H9 (cell line): ENCODE data around the gene CTPS2. TPM values are rescaled to one million over a fixed set of nuclear protein-coding genes. Genes with fewer than 3 reads are reported as not detected.

Source experiments
- DNase-seq: peaks from one replicate; pipeline ENCODE4 v3.0.0-alpha.2; 2017
- H2AFZ ChIP-seq: one replicate; pipeline ENCODE4 v1.6.1; 2013; ENCODE audit warnings: mild to moderate bottlenecking, low read length, control low read depth, moderate library complexity
- H2AK5ac ChIP-seq: 2 replicates; pipeline ENCODE4 v1.6.1; 2013; ENCODE audit warnings: low read length, control low read depth, mixed read lengths; ENCODE audit not compliant: insufficient read length
- H2BK120ac ChIP-seq: one replicate; pipeline ENCODE4 v1.6.1; 2013; ENCODE audit warnings: low read depth, mild to moderate bottlenecking, low read length, control low read depth, inconsistent platforms; ENCODE audit not compliant: poor library complexity, severe bottlenecking
- H2BK12ac ChIP-seq: 2 replicates; pipeline ENCODE4 v1.6.1; 2013; ENCODE audit warnings: low read length, control low read depth, mixed read lengths, low read depth; ENCODE audit not compliant: insufficient read length
- H2BK15ac ChIP-seq: 2 replicates; pipeline ENCODE4 v1.6.1; 2013; ENCODE audit warnings: low read depth, low read length, control low read depth
- H2BK20ac ChIP-seq: one replicate; pipeline ENCODE4 v1.6.1; 2013; ENCODE audit warnings: low read depth, mild to moderate bottlenecking, low read length, control low read depth, inconsistent platforms; ENCODE audit not compliant: poor library complexity, severe bottlenecking
- H2BK5ac ChIP-seq: 2 replicates; pipeline ENCODE4 v1.6.1; 2013; ENCODE audit warnings: low read length, control low read depth, mixed read lengths; ENCODE audit not compliant: insufficient read length
- H3K14ac ChIP-seq: 2 replicates; pipeline ENCODE4 v1.6.1; 2013; ENCODE audit warnings: low read length, control low read depth; ENCODE audit not compliant: insufficient read depth
- H3K18ac ChIP-seq: 2 replicates; pipeline ENCODE4 v1.6.1; 2013; ENCODE audit warnings: low read depth, mild to moderate bottlenecking, mixed read lengths, low read length, control low read depth; ENCODE audit not compliant: insufficient read length
- H3K23ac ChIP-seq: 2 replicates; pipeline ENCODE4 v1.6.1; 2013; ENCODE audit warnings: low read length, control low read depth, mixed read lengths, low read depth; ENCODE audit not compliant: insufficient read length
- H3K23me2 ChIP-seq: 2 replicates; pipeline ENCODE4 v1.6.1; 2013; ENCODE audit warnings: low read depth, mild to moderate bottlenecking, mixed read lengths, low read length, control low read depth; ENCODE audit not compliant: insufficient read length, poor library complexity, severe bottlenecking
- H3K27ac ChIP-seq: 2 replicates; pipeline ENCODE4 v1.5.1; 2013; ENCODE audit warnings: low read length, control low read depth, mixed read lengths, low read depth; ENCODE audit not compliant: insufficient read length
- H3K27me3 ChIP-seq: 2 replicates; pipeline ENCODE4 v1.6.1; 2013; ENCODE audit warnings: low read length, control low read depth, inconsistent platforms; ENCODE audit not compliant: insufficient read depth
- H3K4ac ChIP-seq: 2 replicates; pipeline ENCODE4 v1.6.1; 2013; ENCODE audit warnings: low read depth, mild to moderate bottlenecking, control low read depth, inconsistent platforms, low read length, moderate library complexity
- H3K4me1 ChIP-seq: 2 replicates; pipeline ENCODE4 v1.6.1; 2013; ENCODE audit warnings: low read length, control low read depth, inconsistent platforms; ENCODE audit not compliant: insufficient read depth
- H3K4me2 ChIP-seq: 2 replicates; pipeline ENCODE4 v1.6.1; 2013; ENCODE audit warnings: low read length, control low read depth, mixed read lengths; ENCODE audit not compliant: insufficient read length, insufficient read depth
- H3K56ac ChIP-seq: 2 replicates; pipeline ENCODE4 v1.6.1; 2013; ENCODE audit warnings: low read depth, mild to moderate bottlenecking, mixed read lengths, low read length, control low read depth; ENCODE audit not compliant: insufficient read length
- H3K79me1 ChIP-seq: 2 replicates; pipeline ENCODE4 v1.6.1; 2013; ENCODE audit warnings: low read depth, mild to moderate bottlenecking, moderate library complexity, low read length, control low read depth, inconsistent platforms; ENCODE audit not compliant: insufficient read depth, poor library complexity, severe bottlenecking
- H3K79me2 ChIP-seq: 2 replicates; pipeline ENCODE4 v1.6.1; 2013; ENCODE audit warnings: low read length, control low read depth, inconsistent platforms; ENCODE audit not compliant: insufficient read depth
- H3K9ac ChIP-seq: 2 replicates; pipeline ENCODE4 v1.6.1; 2013; ENCODE audit warnings: low read length, control low read depth, mixed read lengths; ENCODE audit not compliant: insufficient read length; ENCODE audit errors: extremely low read depth
- H3K9me3 ChIP-seq: one replicate; pipeline ENCODE4 v1.6.1; 2013; ENCODE audit warnings: low read depth, low read length, inconsistent platforms; ENCODE audit not compliant: control insufficient read depth
- H3T11ph ChIP-seq: one replicate; pipeline ENCODE4 v1.6.1; 2013; ENCODE audit warnings: mild to moderate bottlenecking, low read length, control low read depth, inconsistent platforms
- H4K20me1 ChIP-seq: one replicate; pipeline ENCODE4 v1.6.1; 2013; ENCODE audit not compliant: control insufficient read depth, insufficient read length, insufficient read depth
- H4K5ac ChIP-seq: 2 replicates; pipeline ENCODE4 v1.6.1; 2013; ENCODE audit warnings: low read depth, mild to moderate bottlenecking, mixed read lengths, low read length, control low read depth; ENCODE audit not compliant: insufficient read length
- H4K8ac ChIP-seq: replicated peaks from 2 replicates; pipeline ENCODE4 v1.6.1; 2013; ENCODE audit warnings: low read length, control low read depth, mixed read lengths, low read depth; ENCODE audit not compliant: insufficient read length
- H4K91ac ChIP-seq: 2 replicates; pipeline ENCODE4 v1.6.1; 2013; ENCODE audit warnings: low read depth, mild to moderate bottlenecking, moderate library complexity, mixed read lengths, low read length, control low read depth; ENCODE audit not compliant: insufficient read length
- H3K27ac Mint-ChIP-seq, 3 experiments: 2 replicates in 2 of 3; 3 replicates in 1 of 3; pipeline ENCODE4 v1.8.0; 2020 to 2021; ENCODE audit warnings: mixed read lengths in 3 of 3, mild to moderate bottlenecking in 1 of 3, moderate library complexity in 1 of 3
- H3K27me3 Mint-ChIP-seq: 2 replicates; pipeline ENCODE4 v1.8.0; 2021; ENCODE audit warnings: low read depth, mild to moderate bottlenecking, moderate library complexity, mixed read lengths
- H3K36me3 Mint-ChIP-seq, 3 experiments: 2 replicates in 2 of 3; 3 replicates in 1 of 3; pipeline ENCODE4 v1.8.0; 2020 to 2021; ENCODE audit warnings: low read depth in 3 of 3, mixed read lengths in 3 of 3; ENCODE audit not compliant: insufficient read depth in 1 of 3
- H3K4me1 Mint-ChIP-seq, 2 experiments: 2 replicates each; pipeline ENCODE4 v1.8.0; 2020; ENCODE audit warnings: mixed read lengths in 2 of 2
- H3K4me3 Mint-ChIP-seq, 2 experiments: 2 replicates in 1 of 2; 3 replicates in 1 of 2; pipeline ENCODE4 v1.8.0; 2020 to 2021; ENCODE audit warnings: mild to moderate bottlenecking in 2 of 2, mixed read lengths in 2 of 2, moderate library complexity in 1 of 2
- H3K9me3 Mint-ChIP-seq, 2 experiments: 2 replicates in 1 of 2; 3 replicates in 1 of 2; pipeline ENCODE4 v1.8.0; 2020; ENCODE audit warnings: mild to moderate bottlenecking in 2 of 2, mixed read lengths in 2 of 2, moderate library complexity in 1 of 2
- WGBS: extraction: QIAGEN DNeasy Blood & Tissue Kit; methylation state at CpG from one replicate; pipeline ENCODE4 v1.1.7; 2013; ENCODE audit warnings: missing lambda C conversion rate, low lambda C conversion rate, mixed read lengths; ENCODE audit not compliant: insufficient read length; ENCODE audit errors: extremely low coverage; 5-methylcytosine and 5-hydroxymethylcytosine counted together
- total RNA-seq: library from RNA; stranded (reverse); gene quantifications from 2 replicates; pipeline ENCODE4 v1.2.1, GENCODE V29; 2021
- TF ChIP-seq, protein P1 (sequence below): fragments of 200-600 bp; sonication (generic); conservative IDR thresholded peaks from 3 replicates; pipeline ENCODE4 v1.8.0; 2021; ENCODE audit warnings: antibody characterized with exemption, mild to moderate bottlenecking

The CTPS2 gene
- total RNA-seq, 1 experiment from 2014 or later, result 69.7 TPM

DNA sequence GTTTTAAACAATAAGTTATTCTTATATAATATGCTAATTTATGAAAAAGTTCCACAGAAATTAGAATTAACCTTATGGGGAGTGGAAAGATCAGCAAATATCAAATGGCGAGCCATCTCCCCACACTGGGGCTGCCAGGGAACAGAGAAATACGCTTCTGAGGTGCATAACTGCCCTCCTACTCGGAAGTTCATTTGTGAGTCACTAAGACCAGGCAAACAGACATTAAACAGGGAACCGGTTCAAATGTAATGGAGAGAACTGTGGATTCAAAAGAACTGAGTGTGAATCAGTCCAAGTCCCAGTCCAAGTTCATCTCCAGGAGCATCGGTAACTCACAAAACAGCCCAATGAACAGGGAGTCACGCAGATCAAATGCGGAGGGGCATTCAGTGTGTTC, 73.9 kb downstream of the CTPS2 start:
- H4K8ac ChIP-seq, result no peak overlapping the region
- no peaks in the 10 kb centered on the region for H3K9me3 ChIP-seq
- no peak overlapping the region for H3K4ac ChIP-seq
- TF ChIP-seq, protein P1, sequence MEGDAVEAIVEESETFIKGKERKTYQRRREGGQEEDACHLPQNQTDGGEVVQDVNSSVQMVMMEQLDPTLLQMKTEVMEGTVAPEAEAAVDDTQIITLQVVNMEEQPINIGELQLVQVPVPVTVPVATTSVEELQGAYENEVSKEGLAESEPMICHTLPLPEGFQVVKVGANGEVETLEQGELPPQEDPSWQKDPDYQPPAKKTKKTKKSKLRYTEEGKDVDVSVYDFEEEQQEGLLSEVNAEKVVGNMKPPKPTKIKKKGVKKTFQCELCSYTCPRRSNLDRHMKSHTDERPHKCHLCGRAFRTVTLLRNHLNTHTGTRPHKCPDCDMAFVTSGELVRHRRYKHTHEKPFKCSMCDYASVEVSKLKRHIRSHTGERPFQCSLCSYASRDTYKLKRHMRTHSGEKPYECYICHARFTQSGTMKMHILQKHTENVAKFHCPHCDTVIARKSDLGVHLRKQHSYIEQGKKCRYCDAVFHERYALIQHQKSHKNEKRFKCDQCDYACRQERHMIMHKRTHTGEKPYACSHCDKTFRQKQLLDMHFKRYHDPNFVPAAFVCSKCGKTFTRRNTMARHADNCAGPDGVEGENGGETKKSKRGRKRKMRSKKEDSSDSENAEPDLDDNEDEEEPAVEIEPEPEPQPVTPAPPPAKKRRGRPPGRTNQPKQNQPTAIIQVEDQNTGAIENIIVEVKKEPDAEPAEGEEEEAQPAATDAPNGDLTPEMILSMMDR, result no peak
- H4K20me1 ChIP-seq, result no peaks in the 10 kb centered on the region
- no peak overlapping the region for H2AFZ ChIP-seq
- H3K4me2 ChIP-seq, result no peak overlapping the region
- WGBS, result no CpG with 5 or more reads among the region's 7 CpGs
- no peak overlapping the region for H3T11ph ChIP-seq
- no peaks in the 10 kb centered on the region; a peak in 1 of 5 replicates for H3K9me3 Mint-ChIP-seq
- H3K27me3 Mint-ChIP-seq, result no peaks in the 10 kb centered on the region
- no peak overlapping the region for H2BK15ac ChIP-seq
- H3K23me2 ChIP-seq, result no peaks in the 10 kb centered on the region
- no peak overlapping the region for H3K27ac ChIP-seq
- no peaks in the 10 kb centered on the region for H3K79me1 ChIP-seq
- H3K79me2 ChIP-seq, result no peaks in the 10 kb centered on the region
- no peak overlapping the region for H2BK12ac ChIP-seq
- H3K27me3 ChIP-seq, result no peaks in the 10 kb centered on the region
- H2BK120ac ChIP-seq, result no peak overlapping the region
- H3K56ac ChIP-seq, result no peak overlapping the region
- H4K91ac ChIP-seq, result no peak overlapping the region
- H3K4me3 Mint-ChIP-seq, result no peak overlapping the region
- peaks cover 31 to 74% (median 63%) of the 10 kb centered on the region in 3 experiments for H3K36me3 Mint-ChIP-seq
- H4K5ac ChIP-seq, result no peak overlapping the region
- H2BK20ac ChIP-seq, result no peak overlapping the region
- H3K27ac Mint-ChIP-seq, result no peak overlapping the region; a peak in 1 of 7 replicates
- H3K14ac ChIP-seq, result no peak overlapping the region
- H3K23ac ChIP-seq, result no peak overlapping the region
- H2BK5ac ChIP-seq, result no peak overlapping the region
- no peak overlapping the region for H2AK5ac ChIP-seq
- H3K18ac ChIP-seq, result no peak overlapping the region
- peaks cover 3% of the 10 kb centered on the region; the same call in 1 of the 2 replicates for H3K4me1 ChIP-seq
- H3K9ac ChIP-seq, result no peak overlapping the region
- H3K4me1 Mint-ChIP-seq, result peaks cover 15% of the 10 kb centered on the region in 2 experiments
- no peak for DNase-seq
